ENCODE measurements around the gene MKLN1. TPM values are rescaled to one million over a fixed set of nuclear protein-coding genes. Genes with fewer than 3 reads are reported as not detected.

The MKLN1 gene
- total and polyA plus RNA-seq, 10 of the 15 experiments (the other 5 are each of a cell fraction or from before 2014, with no cell fraction given): 13.6 to 55.8 (median 29.3) TPM

DNA sequence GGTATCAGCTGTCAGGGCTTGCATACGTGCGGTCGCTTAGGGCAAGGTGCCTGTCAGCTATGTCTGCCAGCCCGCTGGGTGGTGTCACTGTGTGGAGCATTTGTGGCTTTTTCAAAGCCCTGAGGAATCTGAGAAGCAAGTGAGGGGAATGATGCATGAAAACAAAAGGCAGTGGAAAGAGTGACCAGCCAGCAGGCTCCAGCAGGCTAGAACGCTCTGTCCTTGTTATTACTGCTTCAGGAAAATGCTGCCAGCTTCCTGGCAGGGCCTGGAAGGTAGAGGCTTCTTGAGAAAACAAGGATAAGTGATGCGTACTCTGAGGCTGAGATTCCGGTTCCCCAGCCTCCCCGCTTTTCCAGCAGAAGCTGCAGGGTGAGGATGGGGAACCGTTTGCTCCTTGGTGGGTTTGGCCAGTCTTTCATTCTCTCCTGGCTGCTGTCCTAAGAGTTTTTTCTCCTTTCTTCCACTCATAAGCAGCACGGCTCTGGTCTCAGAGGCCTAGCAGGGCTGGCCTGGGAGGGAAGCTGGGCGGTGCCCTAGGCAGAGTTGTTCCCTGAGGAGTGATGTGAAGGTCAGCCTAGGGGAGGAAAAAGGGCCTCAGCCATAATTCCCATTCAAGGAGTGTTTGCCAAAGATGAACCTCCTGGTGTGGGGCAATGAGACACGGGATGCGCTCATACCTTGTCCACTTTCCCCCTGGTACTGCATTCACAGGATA is 42.8 kb upstream of the MKLN1 start:
- DNase-seq (ENCODE audit: low read depth, low spot score): no peak
- no TSS peak for BruUV-seq (replicated peaks)
- H3K36me3 ChIP-seq (ENCODE audit: control insufficient read depth in 2 of 2, insufficient read depth in 2 of 2, low read length in 1 of 2): no peaks in the 10 kb centered on the region
- H2AFZ ChIP-seq (ENCODE audit: control insufficient read depth, low read depth, low read length): no peak overlapping the region
- H3K9me3 ChIP-seq (replicated peaks; ENCODE audit: control insufficient read depth, insufficient read depth, low read length): peaks cover 2% of the 10 kb centered on the region; the same call in 2 of the 3 replicates
- SMC1A ChIA-PET (ENCODE audit: uncharacterized antibody, unreplicated experiment): interaction anchor here (0.6 to 1.5 kb wide), 3 partner anchors 12 to 419 kb away, joined by 3 to 4 read pairs (median 3); no protein-coding TSS in a partner anchor
- no peak overlapping the region for H3K27ac ChIP-seq (ENCODE audit: control insufficient read depth, insufficient read depth)
- CTCF ChIA-PET: interaction anchor here (0.7 to 1.4 kb wide), 4 partner anchors 10 to 1143 kb away, joined by 3 read pairs; no protein-coding TSS in a partner anchor
- H3K79me2 ChIP-seq (ENCODE audit: control insufficient read depth, insufficient read depth, low read length): no peaks in the 10 kb centered on the region
- POLR2A ChIA-PET: no interaction called here
- RAD21 ChIA-PET (ENCODE audit: unreplicated experiment): interaction anchor here (1.2 kb wide), 1 partner anchor 180 kb away, joined by 3 read pairs; no protein-coding TSS in a partner anchor
- no peak overlapping the region for H3K4me3 ChIP-seq
- no peak overlapping the region for H3K4me2 ChIP-seq (ENCODE audit: control insufficient read depth, insufficient read depth)
- no peak for FAIRE-seq
- WGBS (ENCODE audit: insufficient coverage, insufficient replicate concordance, low lambda C conversion rate, missing lambda C conversion rate): 73% methylated on average over 13 of the region's 13 CpGs
- H3K4me1 ChIP-seq (ENCODE audit: control insufficient read depth, insufficient read depth, low read length): no peaks in the 10 kb centered on the region
- no peak overlapping the region for H3K9ac ChIP-seq (ENCODE audit: control insufficient read depth, insufficient read depth, low read length)
- intact Hi-C loops (cut with micrococcal nuclease; ENCODE audit: unreplicated experiment) (no loop called here), in situ Hi-C loops (cut with MboI) (no loop called here)
- no peak for ATAC-seq
- H4K20me1 ChIP-seq (ENCODE audit: control insufficient read depth, insufficient read depth): no peaks in the 10 kb centered on the region
- H3K27me3 ChIP-seq (replicated peaks in 1 of 2; ENCODE audit: control insufficient read depth in 2 of 2, insufficient read depth in 2 of 2, low read length in 1 of 2): no peaks in the 10 kb centered on the region
- no peak for TF ChIP-seq SMC3 (IDR thresholded peaks at IDR 0.05; ENCODE audit: borderline replicate concordance, low read length)
- TF ChIP-seq, protein P1, sequence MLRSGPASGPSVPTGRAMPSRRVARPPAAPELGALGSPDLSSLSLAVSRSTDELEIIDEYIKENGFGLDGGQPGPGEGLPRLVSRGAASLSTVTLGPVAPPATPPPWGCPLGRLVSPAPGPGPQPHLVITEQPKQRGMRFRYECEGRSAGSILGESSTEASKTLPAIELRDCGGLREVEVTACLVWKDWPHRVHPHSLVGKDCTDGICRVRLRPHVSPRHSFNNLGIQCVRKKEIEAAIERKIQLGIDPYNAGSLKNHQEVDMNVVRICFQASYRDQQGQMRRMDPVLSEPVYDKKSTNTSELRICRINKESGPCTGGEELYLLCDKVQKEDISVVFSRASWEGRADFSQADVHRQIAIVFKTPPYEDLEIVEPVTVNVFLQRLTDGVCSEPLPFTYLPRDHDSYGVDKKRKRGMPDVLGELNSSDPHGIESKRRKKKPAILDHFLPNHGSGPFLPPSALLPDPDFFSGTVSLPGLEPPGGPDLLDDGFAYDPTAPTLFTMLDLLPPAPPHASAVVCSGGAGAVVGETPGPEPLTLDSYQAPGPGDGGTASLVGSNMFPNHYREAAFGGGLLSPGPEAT (IDR thresholded peaks at IDR 0.05; ENCODE audit: low read depth): no peak
- TF ChIP-seq FOS (IDR thresholded peaks at IDR 0.05; ENCODE audit: borderline replicate concordance, extremely low read depth, insufficient read length): no peak
- TF ChIP-seq, protein P2, sequence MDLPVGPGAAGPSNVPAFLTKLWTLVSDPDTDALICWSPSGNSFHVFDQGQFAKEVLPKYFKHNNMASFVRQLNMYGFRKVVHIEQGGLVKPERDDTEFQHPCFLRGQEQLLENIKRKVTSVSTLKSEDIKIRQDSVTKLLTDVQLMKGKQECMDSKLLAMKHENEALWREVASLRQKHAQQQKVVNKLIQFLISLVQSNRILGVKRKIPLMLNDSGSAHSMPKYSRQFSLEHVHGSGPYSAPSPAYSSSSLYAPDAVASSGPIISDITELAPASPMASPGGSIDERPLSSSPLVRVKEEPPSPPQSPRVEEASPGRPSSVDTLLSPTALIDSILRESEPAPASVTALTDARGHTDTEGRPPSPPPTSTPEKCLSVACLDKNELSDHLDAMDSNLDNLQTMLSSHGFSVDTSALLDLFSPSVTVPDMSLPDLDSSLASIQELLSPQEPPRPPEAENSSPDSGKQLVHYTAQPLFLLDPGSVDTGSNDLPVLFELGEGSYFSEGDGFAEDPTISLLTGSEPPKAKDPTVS (IDR thresholded peaks at IDR 0.05; ENCODE audit: low read depth, low read length): no peak
- TF ChIP-seq SKIL (IDR thresholded peaks at IDR 0.05; ENCODE audit: low read depth, poor library complexity, severe bottlenecking): no peak
- no peak for TF ChIP-seq ESRRA (IDR thresholded peaks at IDR 0.05; ENCODE audit: low read length)
- no peak for TF ChIP-seq EP300 (IDR thresholded peaks at IDR 0.05; ENCODE audit: borderline replicate concordance in 1 of 2, control insufficient read depth in 1 of 2, low read depth in 2 of 2, low read length in 2 of 2)
- TF ChIP-seq RFX5 (IDR thresholded peaks at IDR 0.05; ENCODE audit: low read depth, low read length): no peak
- no peak for TF ChIP-seq ZNF687 (IDR thresholded peaks at IDR 0.05)
- TF ChIP-seq GABPA (IDR thresholded peaks at IDR 0.05; ENCODE audit: low read depth): no peak
- TF ChIP-seq SPI1 (IDR thresholded peaks at IDR 0.05; ENCODE audit: borderline replicate concordance, insufficient read depth, low read depth, low read length): no peak
- TF ChIP-seq ZNF384 (IDR thresholded peaks at IDR 0.05; ENCODE audit: borderline replicate concordance, low read depth, low read length): no peak
- no peak for TF ChIP-seq STAT1 (conservative IDR thresholded peaks at IDR 0.05)

All from GM12878 (cell line).